IPS-NIHi11 (cell line): Measurements from ENCODE around the gene PRDM5.
"Not testable (repeated sequence)": the region's sequence is repeated elsewhere in the genome, so short reads cannot be mapped to it uniquely, and the experiment has no call there.

Experiments used
- DNase-seq: peaks from one replicate; pipeline ENCODE4 v3.0.0; 2012; ENCODE audit warnings: mixed read lengths, low spot score

PRDM5 gene

GRCh38 chr4:120703908-120704307, 218.6 kb downstream of the PRDM5 start:
- DNase-seq, result no peak

GRCh38 chr4:120699354-120699753, 223.2 kb downstream of the PRDM5 start:
- DNase-seq, result no peak

- DNase-seq, result no peak
Observed at GRCh38 chr4:120694973-120695372, 227.6 kb downstream of the PRDM5 start.

GRCh38 chr4:120693816-120694215, 228.7 kb downstream of the PRDM5 start:
- no peak for DNase-seq

- no peak for DNase-seq
Observed at GRCh38 chr4:120692964-120693363, 229.6 kb downstream of the PRDM5 start.

- DNase-seq, result no peak
Observed at GRCh38 chr4:120691536-120691935, 231.0 kb downstream of the PRDM5 start.

- no peak for DNase-seq
Observed at GRCh38 chr4:120691106-120691505, 231.4 kb downstream of the PRDM5 start.

GRCh38 chr4:120688791-120689190, 233.7 kb downstream of the PRDM5 start:
- DNase-seq, result no peak

- no peak for DNase-seq
Observed at GRCh38 chr4:120685756-120686278, 236.7 kb downstream of the PRDM5 start.

- no peak for DNase-seq
Observed at GRCh38 chr4:120683897-120684540, 238.5 kb downstream of the PRDM5 start.

GRCh38 chr4:120682981-120683380, 239.5 kb downstream of the PRDM5 start:
- no peak for DNase-seq

GRCh38 chr4:120680647-120681228, 241.8 kb downstream of the PRDM5 start:
- DNase-seq, result no peak

- DNase-seq, result no peak
Observed at GRCh38 chr4:120673696-120674095, 248.8 kb downstream of the PRDM5 start.

GRCh38 chr4:120672558-120673147, 249.9 kb downstream of the PRDM5 start:
- DNase-seq, result peak; percentile 26

GRCh38 chr4:120672076-120672475, 250.4 kb downstream of the PRDM5 start:
- DNase-seq, result no peak

- DNase-seq, result no peak
Observed at GRCh38 chr4:120671538-120671937, 251.0 kb downstream of the PRDM5 start.

- DNase-seq, result no peak
Observed at GRCh38 chr4:120667102-120667501, 255.4 kb downstream of the PRDM5 start.

GRCh38 chr4:120664851-120665250, 257.7 kb downstream of the PRDM5 start:
- DNase-seq, result no peak

GRCh38 chr4:120659616-120660170, 262.8 kb downstream of the PRDM5 start:
- no peak for DNase-seq

- DNase-seq, result no peak
Observed at GRCh38 chr4:120658772-120659171, 263.8 kb downstream of the PRDM5 start.

- DNase-seq, result no peak
Observed at GRCh38 chr4:120653804-120654573, 268.5 kb downstream of the PRDM5 start.

GRCh38 chr4:120648336-120648735, 274.2 kb downstream of the PRDM5 start:
- not testable (repeated sequence) for DNase-seq
